C4-2B (cell line): Measurements from ENCODE around the gene ATM.

Source experiments
- ZFX ChIP-seq: fragments of 450-650 bp; IDR thresholded peaks from 2 replicates; pipeline ENCODE4 v1.6.1; 2017
- TF ChIP-seq, protein P1 (sequence below): fragments of 450-650 bp; conservative IDR thresholded peaks from 2 replicates; pipeline ENCODE4 v1.5.1; 2017; ENCODE audit warnings: mild to moderate bottlenecking

DNA sequence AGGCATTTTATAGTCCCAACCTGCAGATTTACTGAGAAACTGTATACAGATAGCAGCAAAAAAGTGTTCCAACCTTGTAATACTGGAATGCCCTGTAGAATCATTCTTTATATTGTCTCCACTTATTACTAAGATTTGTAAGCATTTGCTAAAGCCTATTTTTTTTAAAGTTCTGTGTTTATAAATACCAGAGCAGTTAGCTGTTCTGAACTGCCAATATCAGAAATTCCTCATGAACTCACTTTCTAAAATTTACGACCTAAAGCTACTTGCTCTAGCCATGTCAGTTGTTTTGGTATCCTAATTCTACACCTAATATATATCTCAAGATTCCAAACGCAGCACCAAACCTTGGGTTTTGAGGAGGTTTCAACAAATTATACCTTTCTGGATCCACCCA, 141.3 kb downstream of the ATM start:
- TF ChIP-seq, protein P1, sequence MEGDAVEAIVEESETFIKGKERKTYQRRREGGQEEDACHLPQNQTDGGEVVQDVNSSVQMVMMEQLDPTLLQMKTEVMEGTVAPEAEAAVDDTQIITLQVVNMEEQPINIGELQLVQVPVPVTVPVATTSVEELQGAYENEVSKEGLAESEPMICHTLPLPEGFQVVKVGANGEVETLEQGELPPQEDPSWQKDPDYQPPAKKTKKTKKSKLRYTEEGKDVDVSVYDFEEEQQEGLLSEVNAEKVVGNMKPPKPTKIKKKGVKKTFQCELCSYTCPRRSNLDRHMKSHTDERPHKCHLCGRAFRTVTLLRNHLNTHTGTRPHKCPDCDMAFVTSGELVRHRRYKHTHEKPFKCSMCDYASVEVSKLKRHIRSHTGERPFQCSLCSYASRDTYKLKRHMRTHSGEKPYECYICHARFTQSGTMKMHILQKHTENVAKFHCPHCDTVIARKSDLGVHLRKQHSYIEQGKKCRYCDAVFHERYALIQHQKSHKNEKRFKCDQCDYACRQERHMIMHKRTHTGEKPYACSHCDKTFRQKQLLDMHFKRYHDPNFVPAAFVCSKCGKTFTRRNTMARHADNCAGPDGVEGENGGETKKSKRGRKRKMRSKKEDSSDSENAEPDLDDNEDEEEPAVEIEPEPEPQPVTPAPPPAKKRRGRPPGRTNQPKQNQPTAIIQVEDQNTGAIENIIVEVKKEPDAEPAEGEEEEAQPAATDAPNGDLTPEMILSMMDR: no peak
- no peak for TF ChIP-seq ZFX
